ENCODE results near the gene BAIAP2L2.

DNA sequence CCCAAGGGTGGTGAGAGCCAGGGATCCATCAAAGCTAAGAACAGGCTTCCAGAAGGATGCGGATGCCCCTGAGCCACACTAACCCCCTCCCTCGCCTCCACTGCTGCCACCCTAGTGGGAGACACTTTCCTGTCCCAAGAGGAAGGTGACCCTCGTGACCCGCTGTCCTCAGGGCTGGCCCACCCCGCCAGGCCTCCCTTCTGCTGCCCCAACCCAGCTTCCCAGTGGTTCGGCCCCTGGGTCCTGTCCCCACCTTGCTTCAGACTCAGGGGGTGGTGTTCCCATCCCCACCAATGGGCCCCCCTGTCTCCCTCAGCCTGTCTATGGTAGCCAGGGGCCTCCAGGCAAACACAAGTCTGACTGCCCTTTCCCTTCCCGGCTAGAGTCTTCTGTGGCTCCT, 59.8 kb downstream of the BAIAP2L2 start:
- TF ChIP-seq, protein P1, sequence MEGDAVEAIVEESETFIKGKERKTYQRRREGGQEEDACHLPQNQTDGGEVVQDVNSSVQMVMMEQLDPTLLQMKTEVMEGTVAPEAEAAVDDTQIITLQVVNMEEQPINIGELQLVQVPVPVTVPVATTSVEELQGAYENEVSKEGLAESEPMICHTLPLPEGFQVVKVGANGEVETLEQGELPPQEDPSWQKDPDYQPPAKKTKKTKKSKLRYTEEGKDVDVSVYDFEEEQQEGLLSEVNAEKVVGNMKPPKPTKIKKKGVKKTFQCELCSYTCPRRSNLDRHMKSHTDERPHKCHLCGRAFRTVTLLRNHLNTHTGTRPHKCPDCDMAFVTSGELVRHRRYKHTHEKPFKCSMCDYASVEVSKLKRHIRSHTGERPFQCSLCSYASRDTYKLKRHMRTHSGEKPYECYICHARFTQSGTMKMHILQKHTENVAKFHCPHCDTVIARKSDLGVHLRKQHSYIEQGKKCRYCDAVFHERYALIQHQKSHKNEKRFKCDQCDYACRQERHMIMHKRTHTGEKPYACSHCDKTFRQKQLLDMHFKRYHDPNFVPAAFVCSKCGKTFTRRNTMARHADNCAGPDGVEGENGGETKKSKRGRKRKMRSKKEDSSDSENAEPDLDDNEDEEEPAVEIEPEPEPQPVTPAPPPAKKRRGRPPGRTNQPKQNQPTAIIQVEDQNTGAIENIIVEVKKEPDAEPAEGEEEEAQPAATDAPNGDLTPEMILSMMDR (IDR thresholded peaks at IDR 0.05): no peak
- no peak for TF ChIP-seq POLR2A (IDR thresholded peaks at IDR 0.05)

Data from uterus (tissue), 2 donors.